Endodermal cell (in vitro differentiated cells): Measurements from ENCODE around the gene CHKB. TPM values are rescaled to one million over a fixed set of nuclear protein-coding genes. Genes with fewer than 3 reads are reported as not detected.

Source experiments
- DNase-seq: peaks from one replicate; pipeline ENCODE4 v3.0.0-alpha.2; 2017
- H3K27ac ChIP-seq: 2 replicates; pipeline ENCODE4 v1.5.1; 2013; ENCODE audit warnings: mild to moderate bottlenecking, low read depth, low read length, moderate library complexity
- H3K27me3 ChIP-seq: 2 replicates; pipeline ENCODE4 v1.6.1; 2013; ENCODE audit warnings: mild to moderate bottlenecking, low read length, moderate library complexity; ENCODE audit not compliant: insufficient read depth, control insufficient read depth, poor library complexity, severe bottlenecking
- H3K36me3 ChIP-seq: 2 replicates; pipeline ENCODE4 v1.7.0; 2013; ENCODE audit warnings: mild to moderate bottlenecking, low read length, moderate library complexity; ENCODE audit not compliant: control insufficient read depth, insufficient read depth
- H3K4me1 ChIP-seq: one replicate; pipeline ENCODE4 v1.7.0; 2013; ENCODE audit warnings: low read length; ENCODE audit not compliant: control insufficient read depth, insufficient read depth
- H3K4me3 ChIP-seq: 2 replicates; pipeline ENCODE4 v1.5.1; 2013; ENCODE audit warnings: mild to moderate bottlenecking, low read length, moderate library complexity
- H3K9ac ChIP-seq: 2 replicates; pipeline ENCODE4 v1.6.1; 2013; ENCODE audit warnings: mild to moderate bottlenecking, low read length, moderate library complexity; ENCODE audit not compliant: poor library complexity, severe bottlenecking; ENCODE audit errors: extremely low read depth
- H3K9me3 ChIP-seq: 2 replicates; pipeline ENCODE4 v1.6.1; 2013; ENCODE audit warnings: mild to moderate bottlenecking, low read length, moderate library complexity; ENCODE audit not compliant: control insufficient read depth
- H3K27ac Mint-ChIP-seq: 2 replicates; pipeline ENCODE4 v1.8.0; 2020; ENCODE audit warnings: mixed read lengths
- H3K27me3 Mint-ChIP-seq: 2 replicates; pipeline ENCODE4 v1.8.0; 2021; ENCODE audit warnings: mild to moderate bottlenecking, mixed read lengths; ENCODE audit not compliant: insufficient read depth
- H3K36me3 Mint-ChIP-seq: 2 replicates; pipeline ENCODE4 v1.8.0; 2020; ENCODE audit warnings: low read depth, mixed read lengths
- H3K4me1 Mint-ChIP-seq: 2 replicates; pipeline ENCODE4 v1.8.0; 2020; ENCODE audit warnings: mixed read lengths
- H3K4me3 Mint-ChIP-seq: 2 replicates; pipeline ENCODE4 v1.8.0; 2020; ENCODE audit warnings: mild to moderate bottlenecking, moderate library complexity, mixed read lengths
- H3K9me3 Mint-ChIP-seq: 2 replicates; pipeline ENCODE4 v1.8.0; 2020; ENCODE audit warnings: mild to moderate bottlenecking, mixed read lengths
- CTCF ChIP-seq: fragments of 200-600 bp; sonication (generic); conservative IDR thresholded peaks from 2 replicates; pipeline ENCODE4 v1.5.0; 2021; ENCODE audit warnings: antibody characterized with exemption, mild to moderate bottlenecking
- WGBS, 2 experiments: methylation state at CpG; one replicate each; pipeline versions ENCODE4 v1.1.5 to v1.1.7; 2013; ENCODE audit warnings: missing lambda C conversion rate in 2 of 2, mixed read lengths in 1 of 2; ENCODE audit not compliant: insufficient coverage in 1 of 2, insufficient read length in 1 of 2; 5-methylcytosine and 5-hydroxymethylcytosine counted together
- total RNA-seq, 2 donors: library from RNA; stranded (reverse); fragmentation: NEBNext Ultra II Directional in 1 of 2; extraction: Animal tissue kit (Norgen Biotek cat#: 25700) in 1 of 2; gene quantifications; 2 replicates in 1 of 2; 3 replicates in 1 of 2; pipeline ENCODE4 v1.2.1, GENCODE V29; 2021

The CHKB gene
- total RNA-seq, 2 donors from 2014 or later: 108 TPM

- Mint-ChIP-seq H3K9me3 (no peaks in the 10 kb centered on the region), H3K36me3 (peaks cover 57% of the 10 kb centered on the region), H3K27me3 (peaks cover 2% of the 10 kb centered on the region)
These were observed 11.8 kb downstream of the CHKB start for GRCh38 chr22:50570861-50571260.

GRCh38 chr22:50569896-50570535 lies 12.6 kb downstream of the CHKB start:
- no peak overlapping the region for H3K27ac Mint-ChIP-seq
- WGBS, 2 experiments: 93 to 99% methylated on average over 9 to 13 of the region's 13 CpGs
- H3K27me3 Mint-ChIP-seq: peaks cover 4% of the 10 kb centered on the region
- DNase-seq: no peak
- TF ChIP-seq CTCF: no peak
- Histone ChIP-seq H3K9ac (no peak overlapping the region), H3K9me3 (no peaks in the 10 kb centered on the region), H3K4me3 (no peak overlapping the region), H3K27me3 (no peaks in the 10 kb centered on the region), H3K36me3 (peaks cover 68% of the 10 kb centered on the region), H3K4me1 (no peaks in the 10 kb centered on the region), H3K27ac (no peak overlapping the region)
- no peaks in the 10 kb centered on the region for H3K9me3 Mint-ChIP-seq
- H3K4me3 Mint-ChIP-seq: no peak overlapping the region
- peaks cover 50% of the 10 kb centered on the region for H3K36me3 Mint-ChIP-seq
- H3K4me1 Mint-ChIP-seq: no peaks in the 10 kb centered on the region

More at GRCh38 chr22:50570861-50571260, 11.8 kb downstream of the CHKB start:
- 95 to 96% methylated on average over 10 to 12 of the region's 12 CpGs for WGBS, 2 experiments
- H3K4me1 ChIP-seq: no peaks in the 10 kb centered on the region
- Mint-ChIP-seq H3K4me1 (no peaks in the 10 kb centered on the region), H3K27ac (no peak overlapping the region), H3K4me3 (no peak overlapping the region)
- no peak overlapping the region for H3K4me3 ChIP-seq
- H3K9me3 ChIP-seq: no peaks in the 10 kb centered on the region
- H3K27me3 ChIP-seq: no peaks in the 10 kb centered on the region
- H3K27ac ChIP-seq: no peak overlapping the region
- DNase-seq: no peak
- H3K9ac ChIP-seq: no peak overlapping the region
- no peak for TF ChIP-seq CTCF
- H3K36me3 ChIP-seq: peaks cover 75% of the 10 kb centered on the region

- 95 to 99% methylated on average over 7 of the region's 8 CpGs for WGBS, 2 experiments
- Histone ChIP-seq H3K9ac (no peak overlapping the region), H3K4me1 (no peaks in the 10 kb centered on the region), H3K27me3 (peaks cover 9% of the 10 kb centered on the region), H3K4me3 (no peak overlapping the region), H3K27ac (no peak overlapping the region), H3K36me3 (peaks cover 62% of the 10 kb centered on the region), H3K9me3 (no peaks in the 10 kb centered on the region)
- Mint-ChIP-seq H3K27me3 (peaks cover 12% of the 10 kb centered on the region), H3K36me3 (peaks cover 50% of the 10 kb centered on the region), H3K4me1 (no peaks in the 10 kb centered on the region), H3K9me3 (no peaks in the 10 kb centered on the region), H3K4me3 (no peak overlapping the region), H3K27ac (no peak overlapping the region)
- no peak for TF ChIP-seq CTCF
- DNase-seq: no peak
These were observed 13.6 kb downstream of the CHKB start for GRCh38 chr22:50569041-50569459.
